Smooth muscle cell (in vitro differentiated cells): ENCODE measurements around the gene ZNRF4. TPM values are rescaled to one million over a fixed set of nuclear protein-coding genes. Genes with fewer than 3 reads are reported as not detected.

ENCODE experiments used
- DNase-seq: peaks from one replicate; lab custom pipeline; 2025; ENCODE audit not compliant: unreplicated experiment; lab: John Stamatoyannopoulos, UW
- H2AFZ ChIP-seq: fragments of 200-600 bp; sonication (generic); 2 replicates; pipeline ENCODE4 v1.6.0; 2016; ENCODE audit warnings: antibody characterized with exemption, low read depth, mild to moderate bottlenecking
- H3F3A ChIP-seq: fragments of 200-600 bp; sonication (generic); 2 replicates; pipeline ENCODE4 v1.6.0; 2017; ENCODE audit warnings: antibody characterized with exemption, low read depth
- H3K27ac ChIP-seq: fragments of 200-600 bp; sonication (generic); 2 replicates; pipeline ENCODE4 v1.5.1; 2016; ENCODE audit warnings: low read depth, mild to moderate bottlenecking
- H3K27me3 ChIP-seq: fragments of 200-600 bp; sonication (generic); 2 replicates; pipeline ENCODE4 v1.6.1; 2016; ENCODE audit warnings: low read depth, mild to moderate bottlenecking
- H3K36me3 ChIP-seq: fragments of 200-600 bp; sonication (generic); 2 replicates; pipeline ENCODE4 v1.5.1; 2016; ENCODE audit warnings: low read depth
- H3K4me1 ChIP-seq: fragments of 200-600 bp; sonication (generic); 2 replicates; pipeline ENCODE4 v1.5.1; 2016; ENCODE audit warnings: low read depth
- H3K4me2 ChIP-seq: fragments of 200-600 bp; sonication (generic); 2 replicates; pipeline ENCODE4 v1.6.0; 2016; ENCODE audit warnings: mild to moderate bottlenecking
- H3K4me3 ChIP-seq: fragments of 200-600 bp; sonication (generic); 2 replicates; pipeline ENCODE4 v1.5.1; 2016; ENCODE audit warnings: mild to moderate bottlenecking
- H3K79me2 ChIP-seq: fragments of 200-600 bp; sonication (generic); 2 replicates; pipeline ENCODE4 v1.6.0; 2016; ENCODE audit warnings: low read depth, mild to moderate bottlenecking
- H3K9ac ChIP-seq: fragments of 200-600 bp; sonication (generic); 2 replicates; pipeline ENCODE4 v1.6.0; 2016; ENCODE audit warnings: low read depth
- H3K9me3 ChIP-seq: fragments of 200-600 bp; sonication (generic); replicated peaks from 2 replicates; pipeline ENCODE4 v1.5.1; 2016; ENCODE audit warnings: low read depth
- H4K20me1 ChIP-seq: fragments of 200-600 bp; sonication (generic); 2 replicates; pipeline ENCODE4 v1.6.0; 2016; ENCODE audit warnings: low read depth
- WGBS: methylation state at CpG from one replicate; pipeline ENCODE4 v1.1.7; 2016; ENCODE audit warnings: low lambda C conversion rate; 5-methylcytosine and 5-hydroxymethylcytosine counted together
- polyA plus RNA-seq: library from polyadenylated mRNA; unstranded; fragments of >200 nt; fragmentation: Nextera tagmentation; extraction: Ambion mirVana; gene quantifications from 2 replicates; pipeline ENCODE4 v1.2.1, GENCODE V29; 2016
- total RNA-seq: library from RNA; depleted of rRNA; stranded (reverse); fragments of >200 nt; gene quantifications from 2 replicates; pipeline ENCODE4 v1.2.3, GENCODE V29; 2014
- TF ChIP-seq, protein P1 (sequence below): fragments of 200-600 bp; sonication (generic); IDR thresholded peaks from 2 replicates; pipeline ENCODE4 v1.5.1; 2017; ENCODE audit warnings: borderline replicate concordance, mild to moderate bottlenecking, antibody characterized with exemption; ENCODE audit not compliant: insufficient read depth, poor library complexity, severe bottlenecking

ZNRF4 gene
- total and polyA plus RNA-seq, 2 experiments from 2014 or later: not detected

- Histone ChIP-seq H3K4me2 (no peak overlapping the region), H3K79me2 (no peaks in the 10 kb centered on the region), H3K27me3 (peaks cover 10% of the 10 kb centered on the region), H2AFZ (no peak overlapping the region), H3K9me3 (no peaks in the 10 kb centered on the region), H3F3A (no peaks in the 10 kb centered on the region), H3K4me1 (no peaks in the 10 kb centered on the region), H4K20me1 (no peaks in the 10 kb centered on the region), H3K4me3 (no peak overlapping the region), H3K27ac (no peak overlapping the region), H3K9ac (no peak overlapping the region), H3K36me3 (no peaks in the 10 kb centered on the region)
- WGBS: 81% methylated on average over 29 of the region's 29 CpGs
- TF ChIP-seq, protein P1, sequence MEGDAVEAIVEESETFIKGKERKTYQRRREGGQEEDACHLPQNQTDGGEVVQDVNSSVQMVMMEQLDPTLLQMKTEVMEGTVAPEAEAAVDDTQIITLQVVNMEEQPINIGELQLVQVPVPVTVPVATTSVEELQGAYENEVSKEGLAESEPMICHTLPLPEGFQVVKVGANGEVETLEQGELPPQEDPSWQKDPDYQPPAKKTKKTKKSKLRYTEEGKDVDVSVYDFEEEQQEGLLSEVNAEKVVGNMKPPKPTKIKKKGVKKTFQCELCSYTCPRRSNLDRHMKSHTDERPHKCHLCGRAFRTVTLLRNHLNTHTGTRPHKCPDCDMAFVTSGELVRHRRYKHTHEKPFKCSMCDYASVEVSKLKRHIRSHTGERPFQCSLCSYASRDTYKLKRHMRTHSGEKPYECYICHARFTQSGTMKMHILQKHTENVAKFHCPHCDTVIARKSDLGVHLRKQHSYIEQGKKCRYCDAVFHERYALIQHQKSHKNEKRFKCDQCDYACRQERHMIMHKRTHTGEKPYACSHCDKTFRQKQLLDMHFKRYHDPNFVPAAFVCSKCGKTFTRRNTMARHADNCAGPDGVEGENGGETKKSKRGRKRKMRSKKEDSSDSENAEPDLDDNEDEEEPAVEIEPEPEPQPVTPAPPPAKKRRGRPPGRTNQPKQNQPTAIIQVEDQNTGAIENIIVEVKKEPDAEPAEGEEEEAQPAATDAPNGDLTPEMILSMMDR: no peak
- DNase-seq: no peak
Measured at GRCh38 chr19:5417495-5418436, 37.5 kb upstream of the ZNRF4 start.

GRCh38 chr19:5418677-5419076, 36.5 kb upstream of the ZNRF4 start:
- H3K4me2 ChIP-seq: no peak overlapping the region
- H2AFZ ChIP-seq: no peak overlapping the region
- no peak overlapping the region for H3K9ac ChIP-seq
- TF ChIP-seq, protein P1: no peak
- WGBS: 75% methylated on average over 6 of the region's 6 CpGs
- DNase-seq: no peak
- H3F3A ChIP-seq: no peaks in the 10 kb centered on the region
- no peaks in the 10 kb centered on the region for H3K79me2 ChIP-seq
- no peak overlapping the region for H3K4me3 ChIP-seq
- no peaks in the 10 kb centered on the region for H3K4me1 ChIP-seq
- H3K27me3 ChIP-seq: peaks cover 10% of the 10 kb centered on the region
- no peaks in the 10 kb centered on the region for H3K9me3 ChIP-seq
- no peaks in the 10 kb centered on the region for H3K36me3 ChIP-seq
- no peaks in the 10 kb centered on the region for H4K20me1 ChIP-seq
- H3K27ac ChIP-seq: no peak overlapping the region

GRCh38 chr19:5420953-5421352, 34.3 kb upstream of the ZNRF4 start:
- WGBS: 61% methylated on average over 7 of the region's 7 CpGs
- no peak overlapping the region for H3K4me3 ChIP-seq
- peaks cover 6% of the 10 kb centered on the region for H3K27me3 ChIP-seq
- H2AFZ ChIP-seq: no peak overlapping the region
- no peaks in the 10 kb centered on the region for H3K79me2 ChIP-seq
- H3K4me2 ChIP-seq: no peak overlapping the region
- H3K9ac ChIP-seq: no peak overlapping the region
- no peak overlapping the region for H3K27ac ChIP-seq
- no peaks in the 10 kb centered on the region for H3F3A ChIP-seq
- no peaks in the 10 kb centered on the region for H3K9me3 ChIP-seq
- H3K36me3 ChIP-seq: no peaks in the 10 kb centered on the region
- H3K4me1 ChIP-seq: no peaks in the 10 kb centered on the region
- DNase-seq: no peak
- H4K20me1 ChIP-seq: no peaks in the 10 kb centered on the region
- TF ChIP-seq, protein P1: no peak

- Histone ChIP-seq H3K9ac (no peak overlapping the region), H4K20me1 (no peaks in the 10 kb centered on the region), H3K9me3 (no peaks in the 10 kb centered on the region), H3F3A (no peaks in the 10 kb centered on the region), H3K4me2 (no peak overlapping the region), H3K27me3 (no peaks in the 10 kb centered on the region), H3K4me3 (no peak overlapping the region), H2AFZ (no peak overlapping the region), H3K36me3 (no peaks in the 10 kb centered on the region), H3K27ac (no peak overlapping the region), H3K79me2 (no peaks in the 10 kb centered on the region), H3K4me1 (no peaks in the 10 kb centered on the region)
- 60% methylated on average over 1 of the region's 1 CpG for WGBS
- no peak for DNase-seq
- TF ChIP-seq, protein P1: no peak
Measured at GRCh38 chr19:5423567-5424125, 31.6 kb upstream of the ZNRF4 start.
